Astrocyte of the spinal cord (primary cell): ENCODE results near the gene CAMK2A.

Source experiments
- DNase-seq: peaks from one replicate; pipeline ENCODE4 v3.0.0; 2011; ENCODE audit warnings: low read depth, low spot score
- H3K4me3 ChIP-seq: 2 replicates; pipeline ENCODE4 v1.5.1; 2011; ENCODE audit warnings: low read depth, mild to moderate bottlenecking, low read length, moderate library complexity
- in situ Hi-C: cut with HindIII; loops from 2 replicates; pipeline ENCODE4 v1.10.0; 2017; ENCODE audit warnings: low sequenced_read_pairs
- TF ChIP-seq, protein P1 (sequence below): IDR thresholded peaks from 2 replicates; pipeline ENCODE4 v1.5.1; 2012; ENCODE audit warnings: low read depth, mild to moderate bottlenecking, low read length, inconsistent platforms

CAMK2A gene

DNA sequence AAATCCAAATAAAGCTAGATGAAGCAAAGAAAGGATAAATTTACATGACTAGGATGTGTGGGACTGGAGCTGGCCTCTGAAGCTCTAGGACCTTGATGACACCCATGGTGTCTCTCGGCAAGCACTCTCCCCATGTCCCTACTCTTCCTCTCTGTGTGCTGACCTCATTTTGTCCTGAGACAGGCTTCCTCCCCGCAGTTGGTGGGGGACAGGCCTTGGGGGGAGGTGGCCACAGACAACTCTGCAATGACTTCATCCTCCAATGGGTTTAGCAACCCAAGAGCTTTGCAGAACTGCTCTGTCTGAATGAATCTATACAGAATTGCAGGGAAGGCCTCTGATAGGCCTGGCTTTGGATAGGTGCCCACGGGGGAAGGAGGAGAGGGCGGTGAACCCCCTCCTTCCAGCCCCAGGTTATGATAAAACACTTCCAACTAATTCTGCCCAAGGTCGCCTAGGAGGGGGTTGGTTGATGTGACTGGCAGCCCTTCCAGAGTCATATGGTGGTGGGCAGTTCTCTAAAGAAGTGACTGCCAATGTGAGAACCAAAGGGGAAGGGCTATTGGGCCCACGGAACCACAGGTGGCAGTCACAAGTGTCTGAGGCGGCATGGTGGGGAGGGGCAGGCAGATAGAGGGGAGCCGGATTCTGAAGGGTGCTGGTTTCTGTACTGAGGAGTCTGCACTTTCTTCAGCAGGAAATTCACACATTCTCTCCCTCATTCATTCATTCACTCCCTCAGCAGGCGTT is 93.7 kb downstream of the CAMK2A start:
- DNase-seq = no peak
- no peak overlapping the region for H3K4me3 ChIP-seq
- TF ChIP-seq, protein P1, sequence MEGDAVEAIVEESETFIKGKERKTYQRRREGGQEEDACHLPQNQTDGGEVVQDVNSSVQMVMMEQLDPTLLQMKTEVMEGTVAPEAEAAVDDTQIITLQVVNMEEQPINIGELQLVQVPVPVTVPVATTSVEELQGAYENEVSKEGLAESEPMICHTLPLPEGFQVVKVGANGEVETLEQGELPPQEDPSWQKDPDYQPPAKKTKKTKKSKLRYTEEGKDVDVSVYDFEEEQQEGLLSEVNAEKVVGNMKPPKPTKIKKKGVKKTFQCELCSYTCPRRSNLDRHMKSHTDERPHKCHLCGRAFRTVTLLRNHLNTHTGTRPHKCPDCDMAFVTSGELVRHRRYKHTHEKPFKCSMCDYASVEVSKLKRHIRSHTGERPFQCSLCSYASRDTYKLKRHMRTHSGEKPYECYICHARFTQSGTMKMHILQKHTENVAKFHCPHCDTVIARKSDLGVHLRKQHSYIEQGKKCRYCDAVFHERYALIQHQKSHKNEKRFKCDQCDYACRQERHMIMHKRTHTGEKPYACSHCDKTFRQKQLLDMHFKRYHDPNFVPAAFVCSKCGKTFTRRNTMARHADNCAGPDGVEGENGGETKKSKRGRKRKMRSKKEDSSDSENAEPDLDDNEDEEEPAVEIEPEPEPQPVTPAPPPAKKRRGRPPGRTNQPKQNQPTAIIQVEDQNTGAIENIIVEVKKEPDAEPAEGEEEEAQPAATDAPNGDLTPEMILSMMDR = no peak
- in situ Hi-C loops = no loop called here

DNA sequence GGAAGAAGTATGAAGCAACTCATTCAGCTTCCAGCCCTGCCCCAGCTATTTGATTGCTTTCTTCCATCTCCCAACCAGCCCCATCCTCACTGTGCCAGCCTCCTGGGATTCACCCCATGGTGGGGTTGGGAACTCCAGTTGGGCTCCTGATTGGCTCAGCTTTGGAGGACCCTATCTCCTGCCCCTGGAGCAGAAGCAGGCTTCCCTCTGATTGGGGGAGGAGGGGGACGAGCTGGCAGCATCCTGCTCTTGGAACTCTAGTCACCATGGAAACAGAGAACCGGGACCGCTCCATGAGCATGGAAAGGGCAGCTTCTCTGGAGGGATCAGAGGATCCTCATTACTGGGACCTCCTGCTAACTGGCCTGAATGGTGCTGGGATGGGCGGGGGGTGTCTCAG is 97.1 kb downstream of the CAMK2A start:
- TF ChIP-seq, protein P1 = no peak
- in situ Hi-C loops = no loop called here
- H3K4me3 ChIP-seq = no peak overlapping the region
- no peak for DNase-seq

DNA sequence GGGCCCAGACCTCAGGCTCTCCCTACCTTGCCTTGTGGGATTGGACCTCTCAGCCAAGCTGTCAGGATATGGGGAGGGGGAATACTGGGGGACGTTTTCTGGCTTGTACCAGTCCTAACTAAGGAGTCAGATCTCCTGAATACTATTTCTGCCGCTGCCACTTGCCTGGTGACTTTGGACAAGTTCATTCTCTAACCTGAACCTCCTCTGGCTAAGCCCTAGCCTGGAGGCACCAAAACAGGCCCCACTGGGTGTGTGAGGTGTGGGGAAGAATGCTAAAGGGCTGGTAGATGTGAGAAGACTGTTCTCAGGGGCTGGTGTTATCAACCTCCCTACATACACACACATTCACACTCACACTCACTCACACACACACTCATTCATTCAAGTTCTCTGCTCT is 98.6 kb downstream of the CAMK2A start:
- no peak for DNase-seq
- TF ChIP-seq, protein P1 = no peak
- H3K4me3 ChIP-seq = no peak overlapping the region
- in situ Hi-C loops = no loop called here

DNA sequence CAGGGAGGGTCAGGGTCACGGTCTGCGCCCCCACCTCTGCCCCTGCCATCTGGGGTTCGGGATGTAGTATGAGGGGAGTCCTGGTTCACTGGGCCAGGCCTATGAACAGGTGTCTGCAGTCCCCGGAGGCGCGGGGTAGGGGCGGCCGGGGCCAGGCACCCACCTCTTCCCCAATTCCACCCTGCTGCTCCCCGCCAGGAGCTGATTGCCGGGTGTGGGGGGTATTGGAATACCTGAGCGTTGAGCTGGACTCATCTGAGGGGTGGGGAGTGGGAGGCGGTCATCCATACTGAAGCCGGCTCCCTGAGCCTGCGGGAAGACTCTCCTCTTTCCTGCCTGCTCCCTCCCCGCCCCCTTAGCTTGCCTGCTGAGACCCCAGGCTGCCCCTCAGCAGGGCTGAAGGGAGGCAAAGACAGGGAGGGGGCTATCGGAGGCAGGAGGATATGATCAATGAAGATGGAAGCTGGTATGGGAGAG is 99.0 kb downstream of the CAMK2A start:
- no peak for DNase-seq
- in situ Hi-C loops = no loop called here
- TF ChIP-seq, protein P1 = no peak
- no peak overlapping the region for H3K4me3 ChIP-seq

DNA sequence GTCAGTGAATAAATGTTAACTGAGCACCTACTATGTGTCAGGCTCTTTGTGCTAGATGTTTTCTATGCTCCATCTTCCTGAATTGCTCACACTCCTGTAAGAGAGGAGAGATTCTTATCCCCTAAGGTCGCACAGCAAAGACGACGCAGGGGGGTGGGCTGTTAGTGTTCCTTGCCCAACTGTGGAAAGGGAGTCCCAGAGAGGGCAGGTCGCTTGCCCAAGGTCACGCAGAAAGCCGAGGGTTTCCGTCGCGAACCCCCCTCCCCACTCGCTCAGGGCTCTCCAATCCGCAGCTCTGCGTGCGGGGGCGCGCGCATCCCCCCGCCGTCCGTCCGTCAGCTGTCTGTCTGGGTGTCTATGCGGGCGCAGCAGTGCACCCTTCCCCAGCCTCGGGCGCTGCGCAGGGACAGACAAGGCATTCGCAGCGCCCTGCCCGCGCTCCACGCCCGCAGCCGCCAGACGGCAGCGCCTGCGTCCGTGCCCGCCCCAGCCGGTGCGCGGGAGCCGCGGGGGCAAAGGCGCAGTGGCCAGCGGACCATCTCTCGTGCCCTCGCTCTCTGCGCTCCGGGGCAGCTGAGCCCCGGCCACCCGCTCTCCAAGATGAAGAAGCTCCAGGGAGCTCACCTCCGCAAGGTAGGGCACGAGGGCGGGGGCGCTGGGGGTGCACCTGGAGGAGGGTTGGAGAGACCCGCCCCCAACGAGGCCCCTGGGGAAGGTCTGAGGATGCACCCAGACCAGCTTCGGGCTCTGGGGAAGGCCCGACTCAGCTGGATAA is 99.7 kb downstream of the CAMK2A start, which contains the start of gene SLC6A7:
Gene SLC6A7, plus strand, starts transcription at position 335 of the 775 bp plus-strand sequence. Its CDS starts 266 bp downstream, at position 601.
- no peak for DNase-seq
- in situ Hi-C loops = no loop called here
- TF ChIP-seq, protein P1 = no peak
- H3K4me3 ChIP-seq = no peak within 1 kb of the TSS

DNA sequence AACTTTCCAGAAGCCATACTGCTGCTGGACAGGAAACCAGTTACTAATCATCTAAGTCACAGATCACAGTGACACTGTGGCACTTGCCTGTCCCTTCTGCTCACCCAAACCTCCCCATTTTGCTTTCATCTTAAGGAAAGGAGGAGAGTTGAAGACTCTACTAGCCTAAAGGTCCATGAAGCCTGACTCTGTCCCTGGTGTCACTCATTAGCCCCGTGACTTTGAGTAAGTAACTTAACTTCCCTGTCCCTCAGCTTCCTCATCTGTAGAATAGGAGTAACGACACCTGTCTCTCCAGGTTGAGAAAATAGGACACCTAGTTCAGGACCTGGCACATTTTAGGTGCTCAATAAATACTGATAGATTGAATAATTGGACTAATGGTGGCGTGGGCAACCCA is 100.2 kb downstream of the CAMK2A start:
- DNase-seq = no peak
- no peak overlapping the region for H3K4me3 ChIP-seq
- in situ Hi-C loops = no loop called here
- TF ChIP-seq, protein P1 = no peak
